Measurements from ENCODE around the gene GPR107.

The GPR107 gene

DNA sequence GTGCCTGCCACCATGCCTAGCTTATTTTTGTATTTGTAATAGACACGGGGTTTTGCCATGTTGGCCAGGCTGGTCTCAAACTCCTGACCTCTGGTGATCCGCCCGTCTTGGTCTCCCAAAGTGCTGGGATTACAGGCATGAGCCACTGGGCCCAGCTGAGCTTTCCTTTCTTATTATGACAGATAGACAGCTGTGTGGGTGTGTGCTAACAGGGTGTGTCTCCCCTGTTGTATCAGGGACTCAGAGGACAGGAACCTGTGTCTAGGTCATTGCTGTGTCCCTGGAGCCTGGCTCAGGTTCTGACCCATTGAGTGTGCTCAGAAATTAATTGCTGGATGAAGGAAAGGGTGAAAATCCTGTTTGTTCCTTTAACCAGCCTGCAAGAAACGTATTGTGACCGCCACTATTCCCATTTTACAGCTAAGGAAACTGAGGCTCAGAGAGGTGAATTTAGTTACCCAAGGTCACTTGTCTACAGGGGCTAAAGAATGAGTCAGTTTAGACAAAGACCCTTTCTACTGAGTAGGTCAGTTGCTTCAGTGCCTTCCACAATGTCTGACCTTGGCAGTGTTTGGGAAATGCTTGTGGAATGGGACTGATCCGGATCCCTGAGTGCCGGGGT lies 135.3 kb downstream of the GPR107 start:
- DNase-seq, result no peak

Measured in SW 1271 (cell line).